Raji (cell line): Measurements from ENCODE around the gene MRTFA.

ENCODE experiments used
- POLR2A ChIP-seq: IDR thresholded peaks from 2 replicates; pipeline ENCODE4 v1.6.1; 2011; ENCODE audit warnings: low read depth, low read length, control low read depth; ENCODE audit not compliant: insufficient read depth

MRTFA gene

GRCh38 chr22:40406063-40406890 lies 230.2 kb downstream of the MRTFA start:
- no peak for TF ChIP-seq POLR2A

GRCh38 chr22:40405178-40406062 lies 231.1 kb downstream of the MRTFA start:
- no peak for TF ChIP-seq POLR2A

GRCh38 chr22:40404251-40405177 lies 232.0 kb downstream of the MRTFA start:
- TF ChIP-seq POLR2A: no peak

- TF ChIP-seq POLR2A: no peak
Measured at GRCh38 chr22:40403651-40404050, 232.9 kb downstream of the MRTFA start.

- TF ChIP-seq POLR2A: no peak
Measured at GRCh38 chr22:40403141-40403540, 233.4 kb downstream of the MRTFA start.

- no peak for TF ChIP-seq POLR2A
Measured at GRCh38 chr22:40401981-40402406, 234.5 kb downstream of the MRTFA start.

- TF ChIP-seq POLR2A: no peak
Measured at GRCh38 chr22:40401532-40401931, 235.0 kb downstream of the MRTFA start.

- no peak for TF ChIP-seq POLR2A
Measured at GRCh38 chr22:40400159-40400558, 236.4 kb downstream of the MRTFA start.

- TF ChIP-seq POLR2A: no peak
Measured at GRCh38 chr22:40399621-40400020, 236.9 kb downstream of the MRTFA start.

GRCh38 chr22:40397396-40397795 lies 239.1 kb downstream of the MRTFA start:
- TF ChIP-seq POLR2A: no peak

GRCh38 chr22:40396882-40397281 lies 239.6 kb downstream of the MRTFA start:
- TF ChIP-seq POLR2A: no peak

- TF ChIP-seq POLR2A: no peak
Measured at GRCh38 chr22:40395607-40396006, 240.9 kb downstream of the MRTFA start.

GRCh38 chr22:40394607-40395006 lies 241.9 kb downstream of the MRTFA start:
- TF ChIP-seq POLR2A: no peak

- TF ChIP-seq POLR2A: no peak
Measured at GRCh38 chr22:40392618-40393017, 243.9 kb downstream of the MRTFA start.

- no peak for TF ChIP-seq POLR2A
Measured at GRCh38 chr22:40391417-40391816, 245.1 kb downstream of the MRTFA start.
